HepG2 (cell line): ENCODE results near the gene RTBDN. TPM values are rescaled to one million over a fixed set of nuclear protein-coding genes. Genes with fewer than 3 reads are reported as not detected.

Experiments used
- DMAP1 ChIP-seq: IDR thresholded peaks from 2 replicates; pipeline ENCODE4 v1.6.1; 2016
- DNMT3B ChIP-seq: conservative IDR thresholded peaks from 2 replicates; pipeline ENCODE4 v1.6.1; 2016; ENCODE audit warnings: missing biosample characterization, control low read depth
- GATA4 ChIP-seq: sonication (generic); IDR thresholded peaks from 2 replicates; pipeline ENCODE4 v1.6.1; 2016; ENCODE audit warnings: antibody characterized with exemption, low read depth, borderline replicate concordance
- GZF1 ChIP-seq: sonication (generic); formaldehyde crosslinking; IDR thresholded peaks from 2 replicates; pipeline ENCODE4 v1.5.1; 2020; ENCODE audit warnings: mild to moderate bottlenecking, missing genetic modification reagents
- JUNB ChIP-seq: sonication (generic); formaldehyde crosslinking; IDR thresholded peaks from 2 replicates; pipeline ENCODE4 v1.8.0; 2022; ENCODE audit warnings: missing genetic modification reagents, mild to moderate bottlenecking, borderline replicate concordance
- KAT2B ChIP-seq: fragments of 150-350 bp; IDR thresholded peaks from 2 replicates; pipeline ENCODE4 v1.6.1; 2014; ENCODE audit warnings: low read depth, low read length, borderline replicate concordance
- KLF13 ChIP-seq: sonication (generic); formaldehyde crosslinking; IDR thresholded peaks from 2 replicates; pipeline ENCODE4 v1.4.0; 2020; ENCODE audit warnings: mild to moderate bottlenecking, missing genetic modification reagents
- MATR3 ChIP-seq: sonication (generic); formaldehyde crosslinking; IDR thresholded peaks from 2 replicates; pipeline ENCODE4 v1.4.0; 2020; ENCODE audit warnings: missing genetic modification reagents
- NCOA1 ChIP-seq: sonication (generic); formaldehyde crosslinking; IDR thresholded peaks from 2 replicates; pipeline ENCODE4 v1.9.0; 2021; ENCODE audit warnings: missing genetic modification reagents
- SCMH1 ChIP-seq: sonication (generic); formaldehyde crosslinking; IDR thresholded peaks from 2 replicates; pipeline ENCODE4 v1.9.0; 2021; ENCODE audit warnings: missing genetic modification reagents, mild to moderate bottlenecking, borderline replicate concordance
- TEAD3 ChIP-seq: optimal IDR thresholded peaks from 2 replicates; pipeline ENCODE3; 2016; ENCODE audit warnings: borderline replicate concordance
- U2AF2 ChIP-seq: fragments of 200-400 bp; formaldehyde crosslinking; IDR thresholded peaks from 2 replicates; pipeline ENCODE4 v1.6.1; 2017; ENCODE audit warnings: low read depth, mild to moderate bottlenecking, low read length
- YY1 ChIP-seq: IDR thresholded peaks from 2 replicates; pipeline ENCODE4 v1.6.1; 2011; ENCODE audit warnings: low read length, low read depth, moderate library complexity, mild to moderate bottlenecking; ENCODE audit not compliant: insufficient read depth, insufficient replicate concordance
- ZEB1 ChIP-seq: IDR thresholded peaks from 2 replicates; pipeline ENCODE4 v1.6.1; 2012; ENCODE audit warnings: mild to moderate bottlenecking, low read depth, inconsistent platforms; ENCODE audit not compliant: insufficient replicate concordance
- ZFP36 ChIP-seq: fragments of 150-350 bp; IDR thresholded peaks from 2 replicates; pipeline ENCODE4 v1.6.1; 2018; ENCODE audit warnings: borderline replicate concordance, low read length, low read depth; ENCODE audit not compliant: partially characterized antibody
- ZFP62 ChIP-seq: sonication (generic); formaldehyde crosslinking; IDR thresholded peaks from 2 replicates; pipeline ENCODE4 v1.4.0; 2020; ENCODE audit warnings: missing genetic modification reagents
- ZKSCAN1 ChIP-seq: fragments of 150-350 bp; IDR thresholded peaks from 2 replicates; pipeline ENCODE4 v1.6.1; 2014; ENCODE audit warnings: low read length
- ZNF296 ChIP-seq: sonication (generic); formaldehyde crosslinking; conservative IDR thresholded peaks from 2 replicates; pipeline ENCODE4 v1.5.0; 2020; ENCODE audit warnings: mild to moderate bottlenecking, missing genetic modification reagents
- ZNF549 ChIP-seq: sonication (generic); formaldehyde crosslinking; IDR thresholded peaks from 2 replicates; pipeline ENCODE4 v1.5.0; 2020; ENCODE audit warnings: missing genetic modification reagents
- ZNF614 ChIP-seq: IDR thresholded peaks from 2 replicates; pipeline ENCODE4 v1.6.1; 2018; ENCODE audit warnings: missing biosample characterization, missing genetic modification reagents, inconsistent platforms, borderline replicate concordance
- ZSCAN21 ChIP-seq: sonication (generic); formaldehyde crosslinking; IDR thresholded peaks from 2 replicates; pipeline ENCODE4 v1.8.0; 2022; ENCODE audit warnings: mild to moderate bottlenecking, missing genetic modification reagents, moderate library complexity, borderline replicate concordance
- polyA plus RNA-seq, 8 experiments: library from polyadenylated mRNA; depleted of rRNA in 3 of 8; stranded (reverse) in 7 of 8; unstranded in 1 of 8; fragments of >200 nt; fragmentation: Illumina TruSeq in 4 of 8; extraction: Trizol in 4 of 8; gene quantifications; 2 replicates each; pipeline versions ENCODE4 v1.2.1 to v1.2.3, GENCODE V29; 2011 to 2016; ENCODE audit warnings: low read depth in 4 of 8, missing spikeins in 1 of 8, mixed read lengths in 1 of 8; ENCODE audit not compliant: insufficient read depth in 1 of 8
- total RNA-seq, 5 experiments: library from RNA; depleted of rRNA; stranded (reverse); fragments of >200 nt; fragmentation: Illumina TruSeq; extraction: Trizol; gene quantifications; 2 replicates each; pipeline ENCODE4 v1.2.3, GENCODE V29; 2016; ENCODE audit warnings: low read depth in 1 of 5
- TF ChIP-seq, protein P1 (sequence below): sonication (generic); formaldehyde crosslinking; IDR thresholded peaks from 2 replicates; pipeline ENCODE4 v1.4.0; 2020; ENCODE audit warnings: mild to moderate bottlenecking, missing genetic modification reagents, borderline replicate concordance
- TF ChIP-seq, protein P2 (sequence below): sonication (generic); formaldehyde crosslinking; IDR thresholded peaks from 2 replicates; pipeline ENCODE4 v1.8.0; 2022; ENCODE audit warnings: mild to moderate bottlenecking, missing genetic modification reagents, borderline replicate concordance
- TF ChIP-seq, protein P3 (sequence below): IDR thresholded peaks from 2 replicates; pipeline ENCODE4 v1.4.0; 2020; ENCODE audit warnings: mild to moderate bottlenecking, missing genetic modification reagents

The RTBDN gene
- total and polyA plus RNA-seq, 2 of the 13 experiments (the other 11 are each of a cell fraction or from before 2014, with no cell fraction given) = 0.27 to 0.48 TPM

DNA sequence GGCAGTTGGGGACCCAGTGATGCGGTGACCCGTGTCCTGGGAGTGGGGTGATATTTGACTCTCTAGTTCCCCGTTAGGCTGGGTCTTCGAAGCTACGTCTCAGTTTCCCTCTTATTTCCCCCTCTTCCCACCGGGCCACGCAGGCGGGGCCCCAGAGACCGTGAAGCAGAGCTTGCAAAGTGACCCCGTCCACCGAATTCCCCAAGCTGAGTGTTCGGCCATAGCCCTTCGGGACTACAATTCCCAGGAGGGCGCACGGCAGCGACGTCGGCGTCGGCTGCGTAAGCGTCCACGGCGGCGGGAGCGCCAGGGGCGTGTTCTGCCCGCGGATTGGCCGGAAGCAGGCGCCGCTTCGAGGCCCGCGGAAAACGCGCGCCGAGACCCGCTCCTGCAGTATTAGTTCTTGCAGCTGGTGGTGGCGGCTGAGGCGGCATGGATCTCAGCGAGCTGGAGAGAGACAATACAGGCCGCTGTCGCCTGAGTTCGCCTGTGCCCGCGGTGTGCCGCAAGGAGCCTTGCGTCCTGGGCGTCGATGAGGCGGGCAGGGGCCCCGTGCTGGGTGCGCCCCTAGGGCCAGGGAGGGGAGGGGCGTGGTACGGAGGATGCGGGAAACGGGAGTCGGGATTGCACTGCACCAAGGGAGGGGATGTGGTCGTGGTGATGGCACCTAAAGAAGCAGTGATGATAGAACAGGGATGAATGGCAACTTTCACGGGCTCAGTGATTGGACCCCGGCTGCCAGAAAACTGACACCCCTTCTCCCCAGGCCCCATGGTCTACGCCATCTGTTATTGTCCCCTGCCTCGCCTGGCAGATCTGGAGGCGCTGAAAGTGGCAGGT, 27.9 kb downstream of the RTBDN start, which contains the start of gene RNASEH2A (continued):
- peak; percentile 69; the same call in 1 of the 2 replicates for TF ChIP-seq ZNF296 (CRISPR knock-in tag)
- TF ChIP-seq ZEB1 = peak; percentile 52
- 0 out of 2 replicates have a peak, but pooled peaks have one; percentile 41 for TF ChIP-seq JUNB (CRISPR knock-in tag)
- TF ChIP-seq, protein P1, sequence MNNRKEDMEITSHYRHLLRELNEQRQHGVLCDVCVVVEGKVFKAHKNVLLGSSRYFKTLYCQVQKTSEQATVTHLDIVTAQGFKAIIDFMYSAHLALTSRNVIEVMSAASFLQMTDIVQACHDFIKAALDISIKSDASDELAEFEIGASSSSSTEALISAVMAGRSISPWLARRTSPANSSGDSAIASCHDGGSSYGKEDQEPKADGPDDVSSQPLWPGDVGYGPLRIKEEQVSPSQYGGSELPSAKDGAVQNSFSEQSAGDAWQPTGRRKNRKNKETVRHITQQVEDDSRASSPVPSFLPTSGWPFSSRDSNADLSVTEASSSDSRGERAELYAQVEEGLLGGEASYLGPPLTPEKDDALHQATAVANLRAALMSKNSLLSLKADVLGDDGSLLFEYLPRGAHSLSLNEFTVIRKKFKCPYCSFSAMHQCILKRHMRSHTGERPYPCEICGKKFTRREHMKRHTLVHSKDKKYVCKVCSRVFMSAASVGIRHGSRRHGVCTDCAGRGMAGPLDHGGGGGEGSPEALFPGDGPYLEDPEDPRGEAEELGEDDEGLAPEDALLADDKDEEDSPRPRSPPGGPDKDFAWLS (CRISPR knock-in tag) = no peak
- TF ChIP-seq DNMT3B (CRISPR knock-in tag) = 0 out of 2 replicates have a peak, but pooled peaks have one; percentile 33
- TF ChIP-seq GATA4 = no peak
- TF ChIP-seq, protein P2, sequence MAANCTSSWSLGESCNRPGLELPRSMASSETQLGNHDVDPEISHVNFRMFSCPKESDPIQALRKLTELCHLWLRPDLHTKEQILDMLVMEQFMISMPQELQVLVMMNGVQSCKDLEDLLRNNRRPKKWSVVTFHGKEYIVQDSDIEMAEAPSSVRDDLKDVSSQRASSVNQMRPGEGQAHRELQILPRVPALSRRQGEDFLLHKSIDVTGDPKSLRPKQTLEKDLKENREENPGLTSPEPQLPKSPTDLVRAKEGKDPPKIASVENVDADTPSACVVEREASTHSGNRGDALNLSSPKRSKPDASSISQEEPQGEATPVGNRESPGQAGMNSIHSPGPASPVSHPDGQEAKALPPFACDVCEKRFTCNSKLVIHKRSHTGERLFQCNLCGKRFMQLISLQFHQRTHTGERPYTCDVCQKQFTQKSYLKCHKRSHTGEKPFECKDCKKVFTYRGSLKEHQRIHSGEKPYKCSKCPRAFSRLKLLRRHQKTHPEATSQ (CRISPR knock-in tag) = no peak; the same call in 1 of the 2 replicates
- TF ChIP-seq ZFP62 (CRISPR knock-in tag) = no peak
- TF ChIP-seq GZF1 (CRISPR knock-in tag) = 0 out of 2 replicates have a peak, but pooled peaks have one; percentile 43
- no peak for TF ChIP-seq ZFP36
- TF ChIP-seq NCOA1 (CRISPR knock-in tag) = no peak
- 0 out of 2 replicates have a peak, but pooled peaks have one; percentile 47 for TF ChIP-seq ZNF614
- peak; percentile 75 for TF ChIP-seq TEAD3 (CRISPR knock-in tag)
- TF ChIP-seq U2AF2 = no peak
- TF ChIP-seq YY1 = peak; percentile 90
- TF ChIP-seq, protein P3, sequence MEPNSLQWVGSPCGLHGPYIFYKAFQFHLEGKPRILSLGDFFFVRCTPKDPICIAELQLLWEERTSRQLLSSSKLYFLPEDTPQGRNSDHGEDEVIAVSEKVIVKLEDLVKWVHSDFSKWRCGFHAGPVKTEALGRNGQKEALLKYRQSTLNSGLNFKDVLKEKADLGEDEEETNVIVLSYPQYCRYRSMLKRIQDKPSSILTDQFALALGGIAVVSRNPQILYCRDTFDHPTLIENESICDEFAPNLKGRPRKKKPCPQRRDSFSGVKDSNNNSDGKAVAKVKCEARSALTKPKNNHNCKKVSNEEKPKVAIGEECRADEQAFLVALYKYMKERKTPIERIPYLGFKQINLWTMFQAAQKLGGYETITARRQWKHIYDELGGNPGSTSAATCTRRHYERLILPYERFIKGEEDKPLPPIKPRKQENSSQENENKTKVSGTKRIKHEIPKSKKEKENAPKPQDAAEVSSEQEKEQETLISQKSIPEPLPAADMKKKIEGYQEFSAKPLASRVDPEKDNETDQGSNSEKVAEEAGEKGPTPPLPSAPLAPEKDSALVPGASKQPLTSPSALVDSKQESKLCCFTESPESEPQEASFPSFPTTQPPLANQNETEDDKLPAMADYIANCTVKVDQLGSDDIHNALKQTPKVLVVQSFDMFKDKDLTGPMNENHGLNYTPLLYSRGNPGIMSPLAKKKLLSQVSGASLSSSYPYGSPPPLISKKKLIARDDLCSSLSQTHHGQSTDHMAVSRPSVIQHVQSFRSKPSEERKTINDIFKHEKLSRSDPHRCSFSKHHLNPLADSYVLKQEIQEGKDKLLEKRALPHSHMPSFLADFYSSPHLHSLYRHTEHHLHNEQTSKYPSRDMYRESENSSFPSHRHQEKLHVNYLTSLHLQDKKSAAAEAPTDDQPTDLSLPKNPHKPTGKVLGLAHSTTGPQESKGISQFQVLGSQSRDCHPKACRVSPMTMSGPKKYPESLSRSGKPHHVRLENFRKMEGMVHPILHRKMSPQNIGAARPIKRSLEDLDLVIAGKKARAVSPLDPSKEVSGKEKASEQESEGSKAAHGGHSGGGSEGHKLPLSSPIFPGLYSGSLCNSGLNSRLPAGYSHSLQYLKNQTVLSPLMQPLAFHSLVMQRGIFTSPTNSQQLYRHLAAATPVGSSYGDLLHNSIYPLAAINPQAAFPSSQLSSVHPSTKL (CRISPR knock-in tag) = peak; percentile 51
- no peak for TF ChIP-seq ZKSCAN1
- no peak for TF ChIP-seq ZSCAN21 (CRISPR knock-in tag)
- TF ChIP-seq SCMH1 = no peak
- TF ChIP-seq KLF13 (CRISPR knock-in tag) = no peak
- peak; percentile 74 for TF ChIP-seq DMAP1 (CRISPR knock-in tag)
- TF ChIP-seq ZNF549 (CRISPR knock-in tag) = no peak
- TF ChIP-seq KAT2B = no peak
- no peak for TF ChIP-seq MATR3 (CRISPR knock-in tag)
